ENCODE results near the gene NOS1AP.

The NOS1AP gene

DNA sequence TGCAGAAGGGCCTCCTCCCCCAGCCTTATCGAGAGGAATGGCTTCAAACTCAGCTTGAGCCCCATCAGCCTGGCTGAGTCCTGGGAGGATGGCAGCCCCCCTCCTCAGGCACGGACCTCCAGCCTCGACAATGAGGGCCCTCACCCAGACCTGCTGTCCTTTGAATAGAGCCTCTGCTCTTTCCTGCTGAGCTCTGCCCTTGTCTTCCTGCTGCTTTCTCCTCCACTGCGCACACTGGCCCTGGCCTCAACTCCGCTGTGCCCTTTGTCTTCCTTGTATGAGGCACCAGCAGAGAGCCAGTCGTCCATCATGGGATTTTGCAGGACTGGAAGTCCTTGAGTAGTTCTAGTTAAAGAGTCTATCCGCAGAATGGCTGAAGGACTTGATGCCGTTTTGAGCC, 314.0 kb downstream of the NOS1AP start:
- Histone ChIP-seq H3K9ac (ENCODE audit: low read length) (no peak overlapping the region), H3K27me3 (ENCODE audit: control insufficient read depth, insufficient read depth, low read length) (no peaks in the 10 kb centered on the region), H3K27ac (ENCODE audit: low read depth, low read length) (no peak overlapping the region), H3K4me1 (ENCODE audit: control insufficient read depth, insufficient read depth, low read length) (no peaks in the 10 kb centered on the region), H3K36me3 (ENCODE audit: control insufficient read depth, insufficient read depth, low read length) (peaks cover 4% of the 10 kb centered on the region), H3K4me3 (ENCODE audit: low read length) (no peak overlapping the region)

DNA sequence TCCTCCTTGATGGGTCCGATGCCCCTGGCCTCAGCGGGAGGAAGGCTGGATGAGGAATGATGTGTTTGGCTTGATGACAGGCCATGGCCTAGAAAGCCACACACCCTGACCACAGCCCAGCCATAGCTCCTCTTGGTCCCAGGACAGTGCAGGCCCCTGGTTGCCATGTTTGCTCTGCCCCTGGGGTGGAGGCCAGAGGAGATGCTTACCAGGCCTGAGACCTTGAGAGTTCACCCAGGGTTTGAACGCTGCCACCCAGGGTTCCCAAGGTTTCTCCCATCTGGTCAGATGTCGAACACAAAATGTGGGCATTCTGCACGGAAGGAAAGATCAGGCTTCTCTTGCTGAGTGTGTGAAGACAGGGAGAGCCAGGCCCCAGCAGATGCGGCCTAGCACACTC, 314.6 kb downstream of the NOS1AP start:
- H3K27ac ChIP-seq (ENCODE audit: low read depth, low read length): no peak overlapping the region
- H3K4me3 ChIP-seq (ENCODE audit: low read length): no peak overlapping the region
- peaks cover 4% of the 10 kb centered on the region for H3K36me3 ChIP-seq (ENCODE audit: control insufficient read depth, insufficient read depth, low read length)
- no peaks in the 10 kb centered on the region for H3K27me3 ChIP-seq (ENCODE audit: control insufficient read depth, insufficient read depth, low read length)
- no peaks in the 10 kb centered on the region for H3K4me1 ChIP-seq (ENCODE audit: control insufficient read depth, insufficient read depth, low read length)
- no peak overlapping the region for H3K9ac ChIP-seq (ENCODE audit: low read length)

DNA sequence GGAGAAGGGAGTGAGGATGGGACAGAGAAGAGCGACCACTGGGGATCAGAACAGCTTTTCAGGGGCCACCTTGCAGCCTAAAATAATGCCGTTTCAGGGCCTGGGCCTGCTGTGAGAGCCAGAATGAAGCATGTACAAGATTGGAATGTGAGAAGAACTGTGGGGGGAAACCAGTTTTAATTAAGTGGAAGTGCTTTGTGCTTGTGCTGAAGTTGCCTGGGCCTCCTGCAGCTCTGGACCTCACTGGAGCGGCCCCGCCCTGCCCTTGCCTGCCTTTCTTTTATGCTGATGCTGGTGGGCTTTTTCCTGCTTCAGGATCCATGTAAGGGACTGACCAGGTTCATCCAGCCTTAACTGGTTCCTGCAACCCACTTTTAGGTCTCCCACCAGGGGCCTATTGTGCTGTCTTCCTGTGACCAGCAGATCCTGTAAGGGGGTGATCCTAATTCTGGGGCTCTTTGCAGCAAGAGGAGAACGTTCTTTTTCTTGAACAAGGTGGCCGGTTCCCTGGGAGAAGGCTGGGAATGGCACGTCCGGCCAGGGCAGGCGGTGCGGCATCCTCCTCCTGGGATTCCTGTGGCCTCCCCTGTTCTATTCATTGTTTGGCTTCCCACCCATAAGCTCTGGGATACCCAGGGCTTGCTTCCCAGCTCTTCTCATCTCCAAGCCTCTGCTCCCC, 315.2 kb downstream of the NOS1AP start:
- no peaks in the 10 kb centered on the region for H3K27me3 ChIP-seq (ENCODE audit: control insufficient read depth, insufficient read depth, low read length)
- H3K36me3 ChIP-seq (ENCODE audit: control insufficient read depth, insufficient read depth, low read length): peaks cover 4% of the 10 kb centered on the region
- no peak overlapping the region for H3K27ac ChIP-seq (ENCODE audit: low read depth, low read length)
- H3K4me3 ChIP-seq (ENCODE audit: low read length): no peak overlapping the region
- no peak overlapping the region for H3K9ac ChIP-seq (ENCODE audit: low read length)
- H3K4me1 ChIP-seq (ENCODE audit: control insufficient read depth, insufficient read depth, low read length): no peaks in the 10 kb centered on the region

DNA sequence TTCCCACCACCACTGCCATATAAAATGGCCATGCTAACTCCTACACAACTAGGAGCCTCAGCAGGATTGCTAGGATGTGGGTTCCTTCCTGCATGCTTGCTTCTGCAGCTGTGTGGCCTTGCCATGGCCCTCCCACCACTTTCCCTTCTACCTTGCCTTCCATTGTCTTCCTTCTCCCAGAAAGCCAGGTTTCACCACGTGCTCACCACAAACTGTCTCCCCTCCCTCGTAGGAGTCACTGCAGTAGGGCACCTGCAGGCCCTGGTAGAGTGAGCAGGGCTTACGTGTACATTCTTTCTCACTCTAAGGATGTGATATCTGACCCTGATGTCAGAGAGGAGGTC, 315.8 kb downstream of the NOS1AP start:
- Histone ChIP-seq H3K9ac (ENCODE audit: low read length) (no peak overlapping the region), H3K36me3 (ENCODE audit: control insufficient read depth, insufficient read depth, low read length) (peaks cover 4% of the 10 kb centered on the region), H3K27ac (ENCODE audit: low read depth, low read length) (no peak overlapping the region), H3K4me3 (ENCODE audit: low read length) (no peak overlapping the region), H3K27me3 (ENCODE audit: control insufficient read depth, insufficient read depth, low read length) (no peaks in the 10 kb centered on the region), H3K4me1 (ENCODE audit: control insufficient read depth, insufficient read depth, low read length) (no peaks in the 10 kb centered on the region)

DNA sequence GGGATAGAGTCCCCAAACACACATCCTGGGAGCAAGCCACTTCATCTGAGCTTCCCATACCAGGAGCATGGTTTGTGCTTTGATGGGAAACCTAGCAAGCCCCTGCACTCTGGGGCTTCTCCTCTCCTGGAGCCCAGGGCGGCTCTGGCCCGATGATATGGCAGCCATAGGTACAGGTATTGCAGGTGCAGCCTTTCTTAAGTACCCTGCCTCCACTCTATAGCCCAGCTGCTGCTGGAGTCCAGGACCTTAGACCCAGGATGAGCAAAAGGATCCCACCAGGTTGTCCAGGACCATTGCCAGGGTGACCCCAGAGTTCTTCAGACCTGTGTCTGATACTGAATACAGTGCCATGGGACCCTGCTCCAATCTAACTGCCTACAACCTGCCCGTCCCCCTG, 316.2 kb downstream of the NOS1AP start:
- peaks cover 4% of the 10 kb centered on the region for H3K36me3 ChIP-seq (ENCODE audit: control insufficient read depth, insufficient read depth, low read length)
- no peak overlapping the region for H3K4me3 ChIP-seq (ENCODE audit: low read length)
- H3K4me1 ChIP-seq (ENCODE audit: control insufficient read depth, insufficient read depth, low read length): no peaks in the 10 kb centered on the region

GRCh38 chr1:162386292-162387225, 317.1 kb downstream of the NOS1AP start:
- H3K36me3 ChIP-seq (ENCODE audit: control insufficient read depth, insufficient read depth, low read length): peaks cover 4% of the 10 kb centered on the region
- H3K27me3 ChIP-seq (ENCODE audit: control insufficient read depth, insufficient read depth, low read length): no peaks in the 10 kb centered on the region
- H3K9ac ChIP-seq (ENCODE audit: low read length): no peak overlapping the region
- H3K27ac ChIP-seq (ENCODE audit: low read depth, low read length): no peak overlapping the region
- no peaks in the 10 kb centered on the region for H3K4me1 ChIP-seq (ENCODE audit: control insufficient read depth, insufficient read depth, low read length)
- H3K4me3 ChIP-seq (ENCODE audit: low read length): no peak overlapping the region

More for the DNA sequence above, 316.2 kb downstream of the NOS1AP start:
- H3K9ac ChIP-seq (ENCODE audit: low read length): no peak overlapping the region
- H3K27ac ChIP-seq (ENCODE audit: low read depth, low read length): no peak overlapping the region
- H3K27me3 ChIP-seq (ENCODE audit: control insufficient read depth, insufficient read depth, low read length): no peaks in the 10 kb centered on the region

DNA sequence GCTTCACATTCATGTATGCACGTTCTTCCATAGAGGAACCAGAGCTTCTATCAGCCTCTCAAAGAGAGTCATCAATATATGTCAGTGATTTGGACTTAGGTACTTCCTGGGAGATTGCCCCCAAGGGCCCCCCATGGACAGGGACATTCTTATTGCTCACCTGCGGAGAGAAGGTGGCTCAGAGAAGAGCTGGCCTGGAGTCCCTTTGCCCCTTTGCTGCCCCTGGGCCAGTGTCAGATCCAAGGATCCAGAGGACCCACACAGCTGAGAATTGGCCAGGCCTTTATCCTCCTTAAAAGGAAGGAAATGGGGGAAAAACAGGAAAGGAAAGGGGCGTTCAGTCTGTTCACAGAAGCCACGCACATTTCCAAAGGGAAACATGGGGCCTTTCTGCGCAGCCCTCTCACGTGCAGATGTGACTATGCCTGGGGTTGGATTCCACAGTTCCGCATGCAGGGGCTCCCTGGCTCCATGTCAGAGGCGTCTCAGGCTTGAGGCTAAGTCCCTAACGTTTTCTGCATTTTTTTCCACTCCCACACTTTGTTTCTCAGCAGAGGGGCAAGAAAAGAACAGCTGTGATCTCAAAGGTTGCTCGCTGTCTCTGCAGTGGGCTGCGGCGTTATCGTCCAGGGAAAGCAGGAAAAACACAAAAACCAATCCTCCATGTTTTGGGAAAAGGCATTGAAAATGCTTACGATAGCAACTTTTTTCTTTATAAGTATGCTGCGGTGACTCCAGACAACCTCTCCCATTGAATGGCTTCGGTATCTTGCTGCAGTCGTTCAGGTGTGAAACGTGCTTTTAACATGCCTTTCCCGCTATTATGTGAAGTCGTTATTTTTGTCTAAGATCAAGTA, 318.0 kb downstream of the NOS1AP start:
- Histone ChIP-seq H3K4me3 (ENCODE audit: low read length) (no peak overlapping the region), H3K36me3 (ENCODE audit: control insufficient read depth, insufficient read depth, low read length) (peaks cover 4% of the 10 kb centered on the region), H3K9ac (ENCODE audit: low read length) (no peak overlapping the region), H3K27ac (ENCODE audit: low read depth, low read length) (no peak overlapping the region), H3K4me1 (ENCODE audit: control insufficient read depth, insufficient read depth, low read length) (no peaks in the 10 kb centered on the region), H3K27me3 (ENCODE audit: control insufficient read depth, insufficient read depth, low read length) (no peaks in the 10 kb centered on the region)

- Histone ChIP-seq H3K4me1 (ENCODE audit: control insufficient read depth, insufficient read depth, low read length) (no peaks in the 10 kb centered on the region), H3K36me3 (ENCODE audit: control insufficient read depth, insufficient read depth, low read length) (peaks cover 4% of the 10 kb centered on the region), H3K9ac (ENCODE audit: low read length) (no peak overlapping the region), H3K27me3 (ENCODE audit: control insufficient read depth, insufficient read depth, low read length) (no peaks in the 10 kb centered on the region), H3K27ac (ENCODE audit: low read depth, low read length) (no peak overlapping the region), H3K4me3 (ENCODE audit: low read length) (no peak overlapping the region)
Measured at GRCh38 chr1:162388083-162388594, 318.6 kb downstream of the NOS1AP start.

DNA sequence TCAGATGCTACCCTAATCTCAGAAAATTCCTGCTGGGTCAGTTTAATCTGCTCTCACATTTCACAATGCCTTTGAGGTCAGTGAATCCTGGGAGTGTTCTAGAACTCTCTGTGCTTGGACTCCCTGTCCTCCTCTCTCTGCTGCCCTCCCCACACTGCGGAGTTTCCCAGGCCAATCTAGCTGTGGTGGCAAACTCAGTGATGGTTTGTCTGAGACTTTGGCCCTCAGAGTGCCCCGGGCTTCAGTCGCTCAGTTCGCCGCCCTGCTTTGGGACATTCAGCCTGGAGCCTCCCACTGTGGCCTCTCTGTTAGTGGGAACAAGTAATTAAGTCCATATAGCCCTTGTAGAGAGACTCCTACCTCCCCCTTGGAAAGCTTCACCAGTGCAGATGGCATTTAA, 319.1 kb downstream of the NOS1AP start:
- H3K4me3 ChIP-seq (ENCODE audit: low read length): no peak overlapping the region
- H3K36me3 ChIP-seq (ENCODE audit: control insufficient read depth, insufficient read depth, low read length): peaks cover 4% of the 10 kb centered on the region
- H3K4me1 ChIP-seq (ENCODE audit: control insufficient read depth, insufficient read depth, low read length): no peaks in the 10 kb centered on the region
- H3K27ac ChIP-seq (ENCODE audit: low read depth, low read length): no peak overlapping the region
- H3K9ac ChIP-seq (ENCODE audit: low read length): no peak overlapping the region
- H3K27me3 ChIP-seq (ENCODE audit: control insufficient read depth, insufficient read depth, low read length): no peaks in the 10 kb centered on the region

GRCh38 chr1:162389021-162389818, 319.7 kb downstream of the NOS1AP start:
- Histone ChIP-seq H3K9ac (ENCODE audit: low read length) (no peak overlapping the region), H3K27me3 (ENCODE audit: control insufficient read depth, insufficient read depth, low read length) (no peaks in the 10 kb centered on the region), H3K4me1 (ENCODE audit: control insufficient read depth, insufficient read depth, low read length) (no peaks in the 10 kb centered on the region), H3K4me3 (ENCODE audit: low read length) (no peak overlapping the region), H3K36me3 (ENCODE audit: control insufficient read depth, insufficient read depth, low read length) (no peaks in the 10 kb centered on the region), H3K27ac (ENCODE audit: low read depth, low read length) (no peak overlapping the region)

GRCh38 chr1:162389971-162390370, 320.5 kb downstream of the NOS1AP start:
- no peak overlapping the region for H3K27ac ChIP-seq (ENCODE audit: low read depth, low read length)
- no peaks in the 10 kb centered on the region for H3K4me1 ChIP-seq (ENCODE audit: control insufficient read depth, insufficient read depth, low read length)
- no peak overlapping the region for H3K4me3 ChIP-seq (ENCODE audit: low read length)
- no peaks in the 10 kb centered on the region for H3K27me3 ChIP-seq (ENCODE audit: control insufficient read depth, insufficient read depth, low read length)
- no peak overlapping the region for H3K9ac ChIP-seq (ENCODE audit: low read length)
- H3K36me3 ChIP-seq (ENCODE audit: control insufficient read depth, insufficient read depth, low read length): no peaks in the 10 kb centered on the region

Data from rectal smooth muscle tissue (tissue), 1 donor.